ENCODE results near the gene MAGEB6.
"Not testable (repeated sequence)": the region's sequence is repeated elsewhere in the genome, so short reads cannot be mapped to it uniquely, and the experiment has no call there.

MAGEB6 gene

DNA sequence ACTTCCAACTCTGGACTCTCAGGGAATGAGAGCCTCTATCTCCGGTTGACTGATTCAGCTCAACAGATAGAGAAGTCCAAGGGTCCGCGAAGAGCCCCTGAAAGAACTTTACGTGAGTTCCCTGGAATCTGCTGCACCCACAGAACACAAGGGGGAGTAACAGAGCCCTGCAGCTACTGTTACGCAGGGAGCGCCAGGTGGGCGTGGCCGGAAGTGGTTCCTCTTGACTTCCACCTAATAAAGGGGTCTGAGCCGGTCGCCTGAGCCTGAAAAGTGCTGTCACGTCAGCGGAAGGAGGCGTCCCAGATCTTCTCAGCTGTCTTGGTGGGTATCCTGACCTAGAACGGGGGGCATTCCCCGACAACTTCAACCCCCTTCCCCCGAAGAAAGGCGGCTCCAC is at the start of gene MAGEB6:
Gene MAGEB6, plus strand, starts transcription at position 237 of the 400 bp plus-strand sequence. CDS start 1,407 bp downstream, outside the sequence.
- DNase-seq: no peak

GRCh38 chrX:26146024-26146423 is 46.2 kb upstream of the MAGEB6 start:
- no peak for DNase-seq

GRCh38 chrX:26160301-26160700 is 31.9 kb upstream of the MAGEB6 start, which contains the start of gene MAGEB6B:
Gene MAGEB6B (plus strand): TSS chrX:26160601. CDS start chrX:26160601, 0 bp downstream.
- DNase-seq: no peak

GRCh38 chrX:26203561-26203960 is 11.3 kb downstream of the MAGEB6 start:
- DNase-seq: no peak

DNA sequence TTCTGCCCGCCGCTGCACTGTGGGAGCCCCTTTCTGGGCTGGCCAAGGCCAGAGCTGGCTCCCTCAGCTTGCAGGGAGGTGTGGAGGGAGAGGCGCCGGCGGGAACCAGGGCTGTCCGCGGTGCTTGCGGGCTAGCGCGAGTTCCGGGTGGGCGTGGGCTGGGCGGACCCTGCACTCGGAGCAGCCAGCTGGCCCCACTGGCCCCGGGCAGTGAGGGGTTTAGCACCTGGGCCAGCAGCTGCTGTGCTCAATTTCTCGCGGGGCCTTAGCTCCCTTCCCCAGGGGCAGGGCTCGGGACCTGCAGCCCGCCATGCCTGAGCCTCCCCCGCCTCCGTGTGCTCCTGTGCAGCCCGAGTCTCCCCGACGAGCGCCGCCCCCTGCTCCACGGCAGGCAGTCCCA is 12.5 kb downstream of the MAGEB6 start:
- not testable (repeated sequence) for DNase-seq

DNA sequence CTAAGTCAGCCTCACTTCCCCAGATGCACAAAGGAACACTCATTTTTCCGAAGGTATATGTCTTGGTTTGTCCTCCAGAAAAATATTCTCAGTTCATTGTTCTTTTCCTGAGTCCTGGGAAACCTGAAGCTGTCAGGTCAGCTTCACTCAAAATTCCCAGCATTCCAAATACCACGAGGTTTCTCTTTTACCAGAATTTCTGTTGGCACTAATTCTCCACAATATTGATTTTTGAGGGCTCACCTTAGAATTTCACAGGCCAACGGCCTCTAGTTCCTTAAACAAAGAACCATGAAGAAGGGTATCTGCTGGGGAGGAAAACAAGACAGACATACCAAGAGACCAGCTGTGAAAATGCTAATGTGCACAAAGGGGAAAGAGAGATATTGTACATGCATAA is 15.8 kb downstream of the MAGEB6 start:
- no peak for DNase-seq

GRCh38 chrX:26215869-26216268 is 23.6 kb downstream of the MAGEB6 start, which contains the start of gene MAGEB5:
Gene MAGEB5 (plus strand): TSS chrX:26216169. CDS start chrX:26217302, 1,133 bp downstream.
- DNase-seq: no peak

- no peak for DNase-seq
Observed at GRCh38 chrX:26219351-26219750, 27.1 kb downstream of the MAGEB6 start.

GRCh38 chrX:26234177-26234576 is 41.9 kb downstream of the MAGEB6 start:
- no peak for DNase-seq

All from NCI-H524 (cell line).